ENCODE data around the gene CDC37L1. TPM values are rescaled to one million over a fixed set of nuclear protein-coding genes. Genes with fewer than 3 reads are reported as not detected.

The CDC37L1 gene
- 10 to 100 TPM; 44.9 to 53.4 TPM for total RNA-seq

- DNase-seq (ENCODE audit: low spot score): peak; percentile 99
- no peaks in the 10 kb centered on the region for H3K27me3 ChIP-seq
- peak within 1 kb of the TSS; percentile 96 to 98 for H3K27ac ChIP-seq
- H3K36me3 ChIP-seq: no peaks in the 10 kb centered on the region
- H3K4me1 ChIP-seq: peaks cover 0 to 20% of the 10 kb centered on the region in 2 donors
- peak; percentile 52 to 64 for TF ChIP-seq CTCF (IDR thresholded peaks at IDR 0.05)
- no peaks in the 10 kb centered on the region for H3K9me3 ChIP-seq
- H3K4me3 ChIP-seq: peak within 1 kb of the TSS; percentile 78 to 90
Observed at GRCh38 chr9:4679268-4680172, at the start of gene CDC37L1. CDC37L1 (plus strand) TSS chr9:4679569; CDS start chr9:4679768, 199 bp downstream.

- Histone ChIP-seq H3K9me3 (no peaks in the 10 kb centered on the region), H3K4me1 (no peaks in the 10 kb centered on the region), H3K36me3 (no peaks in the 10 kb centered on the region), H3K27ac (no peak overlapping the region), H3K4me3 (no peak overlapping the region), H3K27me3 (no peaks in the 10 kb centered on the region)
- TF ChIP-seq CTCF (IDR thresholded peaks at IDR 0.05): no peak
- no peak for DNase-seq (ENCODE audit: low spot score)
Observed at GRCh38 chr9:4630836-4631235, 48.5 kb upstream of the CDC37L1 start.

- H3K27me3 ChIP-seq: no peaks in the 10 kb centered on the region
- no peak overlapping the region for H3K4me3 ChIP-seq
- H3K27ac ChIP-seq: no peak overlapping the region
- H3K9me3 ChIP-seq: no peaks in the 10 kb centered on the region
- no peak for TF ChIP-seq CTCF (IDR thresholded peaks at IDR 0.05)
- no peaks in the 10 kb centered on the region for H3K4me1 ChIP-seq
- no peak for DNase-seq (ENCODE audit: low spot score)
- H3K36me3 ChIP-seq: no peaks in the 10 kb centered on the region
Observed at GRCh38 chr9:4638968-4639367, 40.4 kb upstream of the CDC37L1 start.

- H3K36me3 ChIP-seq: no peaks in the 10 kb centered on the region
- no peaks in the 10 kb centered on the region for H3K9me3 ChIP-seq
- TF ChIP-seq CTCF (IDR thresholded peaks at IDR 0.05): no peak
- H3K4me3 ChIP-seq: no peak overlapping the region
- H3K27me3 ChIP-seq: no peaks in the 10 kb centered on the region
- no peaks in the 10 kb centered on the region for H3K4me1 ChIP-seq
- no peak overlapping the region for H3K27ac ChIP-seq
- DNase-seq (ENCODE audit: low spot score): no peak
Observed at GRCh38 chr9:4639420-4639819, 39.9 kb upstream of the CDC37L1 start.

- Histone ChIP-seq H3K4me3 (no peak overlapping the region), H3K4me1 (no peaks in the 10 kb centered on the region), H3K27me3 (no peaks in the 10 kb centered on the region), H3K9me3 (no peaks in the 10 kb centered on the region), H3K27ac (no peak overlapping the region), H3K36me3 (no peaks in the 10 kb centered on the region)
- TF ChIP-seq CTCF (IDR thresholded peaks at IDR 0.05): peak in 1 of 2 donors; percentile 64
- no peak for DNase-seq (ENCODE audit: low spot score)
Observed at GRCh38 chr9:4640027-4640426, 39.3 kb upstream of the CDC37L1 start.

Data from right atrium auricular region (tissue), 2 donors.